IMR-90 (cell line): ENCODE results near the gene GPR157. TPM values are rescaled to one million over a fixed set of nuclear protein-coding genes. Genes with fewer than 3 reads are reported as not detected.
"Not testable (repeated sequence)": the region's sequence is repeated elsewhere in the genome, so short reads cannot be mapped to it uniquely, and the experiment has no call there.

Experiments used
- ATAC-seq: fragments of 200-7000 bp; cut with Tn5 transposase; 2 replicates; pipeline ENCODE4 v1.9.1; 2020; ENCODE audit warnings: low read depth, mild to moderate bottlenecking, moderate library complexity
- BruUV-seq: library from RNA; stranded (reverse); fragments of 400-500 nt; replicated peaks from 2 replicates; lab custom pipeline; 2021; lab: Mats Ljungman, UMichigan
- CTCF ChIA-PET: fragments of 300-600 bp; formaldehyde crosslinking; extraction: SDS; loops from one replicate; lab custom pipeline; 2021; ENCODE audit warnings: antibody characterized with exemption; lab: Yijun Ruan, JAX
- POLR2A ChIA-PET: fragments of 300-600 bp; sonication (Branson Sonifier 250); formaldehyde crosslinking; loops from one replicate; lab custom pipeline; 2022; ENCODE audit warnings: antibody characterized with exemption; ENCODE audit not compliant: unreplicated experiment; lab: Charles Lee
- DNase-seq: peaks from one replicate; pipeline ENCODE4 v3.0.0; 2013
- H2AFZ ChIP-seq: replicated peaks from 2 replicates; pipeline ENCODE3; 2013; ENCODE audit warnings: low read length, mild to moderate bottlenecking; ENCODE audit not compliant: poor library complexity
- H2AK5ac ChIP-seq: 2 replicates; pipeline ENCODE4 v1.6.1; 2013; ENCODE audit warnings: low read depth, low read length, inconsistent platforms
- H2AK9ac ChIP-seq: replicated peaks from 2 replicates; pipeline ENCODE3; 2013; ENCODE audit warnings: mild to moderate bottlenecking, low read depth, low read length, moderate library complexity; ENCODE audit not compliant: poor library complexity
- H2BK120ac ChIP-seq: 2 replicates; pipeline ENCODE4 v1.6.1; 2013; ENCODE audit warnings: low read depth, low read length, inconsistent platforms
- H2BK15ac ChIP-seq: 3 replicates; pipeline ENCODE4 v1.6.1; 2013; ENCODE audit warnings: low read depth, low read length, inconsistent platforms
- H2BK20ac ChIP-seq: 2 replicates; pipeline ENCODE4 v1.6.1; 2013; ENCODE audit warnings: low read depth, mild to moderate bottlenecking, inconsistent platforms, low read length, moderate library complexity
- H2BK5ac ChIP-seq: 2 replicates; pipeline ENCODE4 v1.6.1; 2013; ENCODE audit warnings: mild to moderate bottlenecking, low read depth, low read length, inconsistent platforms; ENCODE audit not compliant: poor library complexity, severe bottlenecking
- H3K14ac ChIP-seq: replicated peaks from 2 replicates; pipeline ENCODE4 v1.6.1; 2013; ENCODE audit warnings: low read depth, low read length, inconsistent platforms
- H3K18ac ChIP-seq: 2 replicates; pipeline ENCODE4 v1.6.1; 2013; ENCODE audit warnings: low read depth, low read length, control low read depth
- H3K23ac ChIP-seq: 2 replicates; pipeline ENCODE4 v1.6.1; 2013; ENCODE audit warnings: low read depth, low read length, inconsistent platforms
- H3K27ac ChIP-seq: 2 replicates; pipeline ENCODE4 v1.5.1; 2013; ENCODE audit warnings: mild to moderate bottlenecking, control low read depth, low read length; ENCODE audit not compliant: insufficient read depth
- H3K27me3 ChIP-seq: 2 replicates; pipeline ENCODE4 v1.6.1; 2013; ENCODE audit warnings: low read length; ENCODE audit not compliant: control insufficient read depth, insufficient read depth
- H3K36me3 ChIP-seq: 2 replicates; pipeline ENCODE4 v1.6.1; 2013; ENCODE audit warnings: low read length, mixed read lengths; ENCODE audit not compliant: control insufficient read depth, insufficient read depth
- H3K4ac ChIP-seq: 2 replicates; pipeline ENCODE4 v1.6.1; 2013; ENCODE audit warnings: low read depth, low read length, inconsistent platforms
- H3K4me1 ChIP-seq: 2 replicates; pipeline ENCODE4 v1.6.1; 2013; ENCODE audit warnings: low read length, mixed read lengths; ENCODE audit not compliant: control insufficient read depth, insufficient read depth
- H3K4me2 ChIP-seq: 2 replicates; pipeline ENCODE4 v1.6.1; 2013; ENCODE audit warnings: low read depth, mild to moderate bottlenecking, control low read depth, low read length, moderate library complexity
- H3K4me3 ChIP-seq: 2 replicates; pipeline ENCODE4 v1.5.1; 2013; ENCODE audit warnings: low read depth, mild to moderate bottlenecking, control low read depth, low read length, moderate library complexity; ENCODE audit not compliant: insufficient read depth
- H3K56ac ChIP-seq: 2 replicates; pipeline ENCODE4 v1.6.1; 2013; ENCODE audit warnings: low read length, inconsistent platforms; ENCODE audit not compliant: insufficient read depth; ENCODE audit errors: extremely low read depth
- H3K79me1 ChIP-seq, 2 experiments: 2 replicates each; pipeline ENCODE4 v1.6.1; 2013; ENCODE audit warnings: low read length in 2 of 2, inconsistent platforms in 1 of 2, low read depth in 1 of 2
- H3K9ac ChIP-seq: 2 replicates; pipeline ENCODE4 v1.6.1; 2013; ENCODE audit warnings: low read depth, low read length, control low read depth
- H3K9me1 ChIP-seq: 2 replicates; pipeline ENCODE4 v1.6.1; 2013; ENCODE audit warnings: low read length, inconsistent platforms; ENCODE audit not compliant: insufficient read depth
- H3K9me3 ChIP-seq: 2 replicates; pipeline ENCODE4 v1.6.1; 2013; ENCODE audit warnings: low read length; ENCODE audit not compliant: control insufficient read depth, insufficient read depth
- H4K20me1 ChIP-seq: 2 replicates; pipeline ENCODE4 v1.6.1; 2013; ENCODE audit warnings: low read length, inconsistent platforms; ENCODE audit not compliant: insufficient read depth
- H4K5ac ChIP-seq: 2 replicates; pipeline ENCODE4 v1.6.1; 2013; ENCODE audit warnings: mild to moderate bottlenecking, low read depth, low read length, control low read depth
- H4K8ac ChIP-seq, 2 experiments: 2 replicates each; pipeline ENCODE4 v1.6.1; 2013; ENCODE audit warnings: low read depth in 2 of 2, low read length in 2 of 2, control low read depth in 1 of 2, inconsistent platforms in 1 of 2
- H4K91ac ChIP-seq: 2 replicates; pipeline ENCODE4 v1.6.1; 2013; ENCODE audit warnings: low read depth, low read length, inconsistent platforms; ENCODE audit not compliant: insufficient read depth
- WGBS, 2 experiments: methylation state at CpG; one replicate each; pipeline versions ENCODE4 v1.1.5 to v1.1.7; 2013; ENCODE audit warnings: missing lambda C conversion rate in 2 of 2; ENCODE audit not compliant: insufficient read length in 1 of 2; ENCODE audit errors: extremely low coverage in 2 of 2; 5-methylcytosine and 5-hydroxymethylcytosine counted together
- dilution Hi-C: fragments of 300-500 bp; cut with HindIII; formaldehyde crosslinking; loops from one replicate; pipeline ENCODE4 v1.14.3; 2018; ENCODE audit warnings: low sequenced_read_pairs; ENCODE audit not compliant: unreplicated experiment
- in situ Hi-C: fragments of 300-500 bp; cut with MboI; formaldehyde crosslinking; loops from 3 replicates; pipeline ENCODE4 v1.14.3; 2019; ENCODE audit warnings: low sequenced_read_pairs, inconsistent platforms, mixed read lengths
- intact Hi-C: fragments of 100-400 bp; cut with micrococcal nuclease; formaldehyde crosslinking; loops from 2 replicates; pipeline ENCODE4 v1.10.0; 2022
- polyA plus RNA-seq, 3 experiments: library from polyadenylated mRNA; depleted of rRNA; stranded (reverse); fragments of >200 nt; gene quantifications; 2 replicates each; pipeline ENCODE4 v1.2.3, GENCODE V29; 2012; ENCODE audit warnings: low replicate concordance in 1 of 3
- total RNA-seq: library from RNA; depleted of rRNA; stranded (reverse); fragments of >200 nt; gene quantifications from 2 replicates; pipeline ENCODE4 v1.2.3, GENCODE V29; 2012

GPR157 gene
- total and polyA plus RNA-seq, 2 of the 4 experiments (the other 2 are of a cell fraction), result 1.8 to 2.7 TPM

- H3K56ac ChIP-seq, H2AFZ ChIP-seq, POLR2A ChIA-PET, H3K18ac ChIP-seq, dilution Hi-C loops, H3K36me3 ChIP-seq, H3K14ac ChIP-seq, H3K23ac ChIP-seq, H3K9me1 ChIP-seq, H3K9me3 ChIP-seq, H2AK9ac ChIP-seq, H2BK15ac ChIP-seq, H3K4me2 ChIP-seq, DNase-seq, H3K4ac ChIP-seq, H3K27me3 ChIP-seq, H4K91ac ChIP-seq, H4K5ac ChIP-seq, H2AK5ac ChIP-seq, H2BK20ac ChIP-seq, H3K9ac ChIP-seq, BruUV-seq, H3K4me3 ChIP-seq, H4K8ac ChIP-seq, H3K4me1 ChIP-seq, intact Hi-C loops, H3K27ac ChIP-seq, ATAC-seq, H2BK5ac ChIP-seq, H2BK120ac ChIP-seq, CTCF ChIA-PET: not testable (repeated sequence)
- no CpG with 5 or more reads among the region's 7 CpGs for WGBS, 2 experiments
- in situ Hi-C loops, result loop anchor here (25.0 kb wide), 1 partner anchor 343 kb away; no protein-coding TSS in a partner anchor
- H4K20me1 ChIP-seq, result peaks cover 19% of the 10 kb centered on the region; the same call in 1 of the 2 replicates
- peaks cover 3 to 23% of the 10 kb centered on the region in 2 experiments; a peak in 3 of 4 replicates for H3K79me1 ChIP-seq
Observed at GRCh38 chr1:9144494-9144893, 15.6 kb upstream of the GPR157 start.
